Endodermal cell (in vitro differentiated cells): Measurements from ENCODE around the gene NSUN2. TPM values are rescaled to one million over a fixed set of nuclear protein-coding genes. Genes with fewer than 3 reads are reported as not detected.
A peak's percentile ranks its signal among the peaks of the same experiment; 100 is the strongest.

Experiments
- DNase-seq: peaks from one replicate; pipeline ENCODE4 v3.0.0-alpha.2; 2017
- H3K27ac ChIP-seq: 2 replicates; pipeline ENCODE4 v1.5.1; 2013; ENCODE audit warnings: mild to moderate bottlenecking, low read depth, low read length, moderate library complexity
- H3K27me3 ChIP-seq: 2 replicates; pipeline ENCODE4 v1.6.1; 2013; ENCODE audit warnings: mild to moderate bottlenecking, low read length, moderate library complexity; ENCODE audit not compliant: insufficient read depth, control insufficient read depth, poor library complexity, severe bottlenecking
- H3K36me3 ChIP-seq: 2 replicates; pipeline ENCODE4 v1.7.0; 2013; ENCODE audit warnings: mild to moderate bottlenecking, low read length, moderate library complexity; ENCODE audit not compliant: control insufficient read depth, insufficient read depth
- H3K4me1 ChIP-seq: one replicate; pipeline ENCODE4 v1.7.0; 2013; ENCODE audit warnings: low read length; ENCODE audit not compliant: control insufficient read depth, insufficient read depth
- H3K4me3 ChIP-seq: 2 replicates; pipeline ENCODE4 v1.5.1; 2013; ENCODE audit warnings: mild to moderate bottlenecking, low read length, moderate library complexity
- H3K9ac ChIP-seq: 2 replicates; pipeline ENCODE4 v1.6.1; 2013; ENCODE audit warnings: mild to moderate bottlenecking, low read length, moderate library complexity; ENCODE audit not compliant: poor library complexity, severe bottlenecking; ENCODE audit errors: extremely low read depth
- H3K9me3 ChIP-seq: 2 replicates; pipeline ENCODE4 v1.6.1; 2013; ENCODE audit warnings: mild to moderate bottlenecking, low read length, moderate library complexity; ENCODE audit not compliant: control insufficient read depth
- H3K27ac Mint-ChIP-seq: 2 replicates; pipeline ENCODE4 v1.8.0; 2020; ENCODE audit warnings: mixed read lengths
- H3K27me3 Mint-ChIP-seq: 2 replicates; pipeline ENCODE4 v1.8.0; 2021; ENCODE audit warnings: mild to moderate bottlenecking, mixed read lengths; ENCODE audit not compliant: insufficient read depth
- H3K36me3 Mint-ChIP-seq: 2 replicates; pipeline ENCODE4 v1.8.0; 2020; ENCODE audit warnings: low read depth, mixed read lengths
- H3K4me1 Mint-ChIP-seq: 2 replicates; pipeline ENCODE4 v1.8.0; 2020; ENCODE audit warnings: mixed read lengths
- H3K4me3 Mint-ChIP-seq: 2 replicates; pipeline ENCODE4 v1.8.0; 2020; ENCODE audit warnings: mild to moderate bottlenecking, moderate library complexity, mixed read lengths
- H3K9me3 Mint-ChIP-seq: 2 replicates; pipeline ENCODE4 v1.8.0; 2020; ENCODE audit warnings: mild to moderate bottlenecking, mixed read lengths
- WGBS, 2 experiments: methylation state at CpG; one replicate each; pipeline versions ENCODE4 v1.1.5 to v1.1.7; 2013; ENCODE audit warnings: missing lambda C conversion rate in 2 of 2, mixed read lengths in 1 of 2; ENCODE audit not compliant: insufficient coverage in 1 of 2, insufficient read length in 1 of 2; 5-methylcytosine and 5-hydroxymethylcytosine counted together
- total RNA-seq, 2 donors: library from RNA; stranded (reverse); fragmentation: NEBNext Ultra II Directional in 1 of 2; extraction: Animal tissue kit (Norgen Biotek cat#: 25700) in 1 of 2; gene quantifications; 2 replicates in 1 of 2; 3 replicates in 1 of 2; pipeline ENCODE4 v1.2.1, GENCODE V29; 2021
- TF ChIP-seq, protein P1 (sequence below): fragments of 200-600 bp; sonication (generic); conservative IDR thresholded peaks from 2 replicates; pipeline ENCODE4 v1.5.0; 2021; ENCODE audit warnings: antibody characterized with exemption, mild to moderate bottlenecking

Gene NSUN2
- total RNA-seq, 2 donors from 2014 or later, result 71.8 to 90.8 TPM

DNA sequence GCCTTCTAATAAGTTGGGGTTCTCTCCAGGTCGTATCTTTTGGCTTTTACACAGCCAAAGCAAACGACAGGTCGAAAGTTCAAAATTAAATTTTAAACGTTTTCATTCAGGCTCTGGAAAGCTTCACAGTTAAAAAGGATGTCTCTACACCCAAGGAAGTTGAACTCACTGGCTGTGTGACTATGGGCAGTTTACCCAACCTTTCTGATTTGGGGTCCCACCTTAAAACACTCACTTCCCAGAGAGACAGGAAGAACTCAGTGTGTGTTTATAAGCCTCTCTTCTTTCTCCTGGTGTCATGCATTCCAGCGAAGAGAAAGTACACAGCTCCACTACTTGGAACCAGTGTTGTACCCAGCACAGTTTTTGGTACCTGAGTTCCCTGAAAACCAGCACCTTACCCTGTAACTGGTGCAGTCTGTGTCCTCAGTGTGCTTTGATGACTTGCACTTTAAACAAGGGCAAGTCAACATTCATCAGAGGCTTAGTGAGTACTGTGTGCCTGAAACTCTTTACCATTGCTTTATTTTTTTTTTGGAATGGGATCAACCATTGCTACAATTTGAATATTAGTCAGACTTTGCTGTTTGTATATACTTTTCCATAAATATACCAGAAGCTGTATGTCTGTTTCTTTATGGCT lies 2.1 kb upstream of the NSUN2 start:
- H3K27me3 ChIP-seq, result no peaks in the 10 kb centered on the region
- H3K27me3 Mint-ChIP-seq, result peaks cover 17% of the 10 kb centered on the region
- no peak overlapping the region for H3K9ac ChIP-seq
- TF ChIP-seq, protein P1, sequence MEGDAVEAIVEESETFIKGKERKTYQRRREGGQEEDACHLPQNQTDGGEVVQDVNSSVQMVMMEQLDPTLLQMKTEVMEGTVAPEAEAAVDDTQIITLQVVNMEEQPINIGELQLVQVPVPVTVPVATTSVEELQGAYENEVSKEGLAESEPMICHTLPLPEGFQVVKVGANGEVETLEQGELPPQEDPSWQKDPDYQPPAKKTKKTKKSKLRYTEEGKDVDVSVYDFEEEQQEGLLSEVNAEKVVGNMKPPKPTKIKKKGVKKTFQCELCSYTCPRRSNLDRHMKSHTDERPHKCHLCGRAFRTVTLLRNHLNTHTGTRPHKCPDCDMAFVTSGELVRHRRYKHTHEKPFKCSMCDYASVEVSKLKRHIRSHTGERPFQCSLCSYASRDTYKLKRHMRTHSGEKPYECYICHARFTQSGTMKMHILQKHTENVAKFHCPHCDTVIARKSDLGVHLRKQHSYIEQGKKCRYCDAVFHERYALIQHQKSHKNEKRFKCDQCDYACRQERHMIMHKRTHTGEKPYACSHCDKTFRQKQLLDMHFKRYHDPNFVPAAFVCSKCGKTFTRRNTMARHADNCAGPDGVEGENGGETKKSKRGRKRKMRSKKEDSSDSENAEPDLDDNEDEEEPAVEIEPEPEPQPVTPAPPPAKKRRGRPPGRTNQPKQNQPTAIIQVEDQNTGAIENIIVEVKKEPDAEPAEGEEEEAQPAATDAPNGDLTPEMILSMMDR, result no peak
- H3K9me3 ChIP-seq, result no peaks in the 10 kb centered on the region
- H3K27ac Mint-ChIP-seq, result no peak overlapping the region
- peak overlapping the region; percentile 72 for H3K4me3 ChIP-seq
- peaks cover 17% of the 10 kb centered on the region for H3K36me3 Mint-ChIP-seq
- H3K27ac ChIP-seq, result no peak overlapping the region
- peaks cover 17% of the 10 kb centered on the region for H3K36me3 ChIP-seq
- WGBS, 2 experiments, result 62 to 66% methylated on average over 4 to 5 of the region's 5 CpGs
- no peak for DNase-seq
- peaks cover 7% of the 10 kb centered on the region for H3K4me1 ChIP-seq
- H3K9me3 Mint-ChIP-seq, result no peaks in the 10 kb centered on the region
- peaks cover 27% of the 10 kb centered on the region for H3K4me1 Mint-ChIP-seq
- peak overlapping the region; percentile 83 for H3K4me3 Mint-ChIP-seq

GRCh38 chr5:6634306-6634705 lies 1.5 kb upstream of the NSUN2 start:
- Mint-ChIP-seq H3K4me3 (peak overlapping the region; percentile 83), H3K27ac (no peak overlapping the region), H3K27me3 (peaks cover 16% of the 10 kb centered on the region), H3K9me3 (no peaks in the 10 kb centered on the region), H3K36me3 (peaks cover 23% of the 10 kb centered on the region), H3K4me1 (peaks cover 27% of the 10 kb centered on the region)
- H3K4me3 ChIP-seq, result peak overlapping the region; percentile 91
- H3K9ac ChIP-seq, result no peak overlapping the region
- TF ChIP-seq, protein P1, result no peak
- 8 to 12% methylated on average over 2 to 5 of the region's 6 CpGs for WGBS, 2 experiments
- peaks cover 23% of the 10 kb centered on the region for H3K36me3 ChIP-seq
- peak; percentile 54 for DNase-seq
- H3K9me3 ChIP-seq, result no peaks in the 10 kb centered on the region
- H3K4me1 ChIP-seq, result peaks cover 7% of the 10 kb centered on the region
- H3K27ac ChIP-seq, result no peak overlapping the region
- no peaks in the 10 kb centered on the region for H3K27me3 ChIP-seq

DNA sequence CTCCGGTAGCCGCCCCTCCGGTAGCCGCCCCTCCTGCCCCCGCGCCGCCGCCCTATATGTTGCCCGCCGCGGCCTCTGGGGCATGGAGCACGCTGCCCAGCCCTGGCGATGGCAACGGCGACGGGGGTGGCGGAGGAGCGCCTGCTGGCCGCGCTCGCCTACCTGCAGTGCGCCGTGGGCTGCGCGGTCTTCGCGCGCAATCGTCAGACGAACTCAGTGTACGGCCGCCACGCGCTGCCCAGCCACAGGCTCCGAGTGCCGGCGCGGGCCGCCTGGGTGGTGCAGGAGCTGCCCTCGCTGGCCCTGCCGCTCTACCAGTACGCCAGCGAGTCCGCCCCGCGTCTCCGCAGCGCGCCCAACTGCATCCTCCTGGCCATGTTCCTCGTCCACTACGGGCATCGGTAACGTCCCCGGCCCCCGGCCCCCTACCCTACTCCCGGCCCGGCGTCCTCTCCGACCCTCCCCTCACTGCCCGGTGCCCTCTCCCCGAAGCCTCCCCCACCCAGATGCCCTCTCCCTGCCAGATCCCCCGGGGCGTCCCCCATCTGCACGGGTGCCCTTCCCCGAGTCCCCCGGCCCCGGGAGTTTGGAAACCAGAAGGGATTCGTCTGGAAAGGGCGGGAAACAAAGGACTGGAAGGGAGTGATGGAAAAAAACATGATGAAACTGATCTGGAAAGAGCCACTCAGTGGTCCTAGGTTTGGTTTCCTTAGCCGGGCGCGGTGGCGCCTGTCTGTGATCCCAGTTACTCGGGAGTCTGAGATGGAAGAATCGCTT lies 813 bp upstream of the NSUN2 start:
- H3K9me3 ChIP-seq, result no peaks in the 10 kb centered on the region
- peaks cover 27% of the 10 kb centered on the region for H3K4me1 Mint-ChIP-seq
- H3K36me3 ChIP-seq, result peaks cover 30% of the 10 kb centered on the region
- peak overlapping the region; percentile 91 for H3K4me3 ChIP-seq
- peaks cover 29% of the 10 kb centered on the region for H3K36me3 Mint-ChIP-seq
- H3K9ac ChIP-seq, result peak overlapping the region; percentile 50
- H3K4me1 ChIP-seq, result peaks cover 7% of the 10 kb centered on the region
- TF ChIP-seq, protein P1, result no peak
- peaks cover 15% of the 10 kb centered on the region for H3K27me3 Mint-ChIP-seq
- H3K9me3 Mint-ChIP-seq, result no peaks in the 10 kb centered on the region
- peak overlapping the region; percentile 83 for H3K4me3 Mint-ChIP-seq
- H3K27ac ChIP-seq, result no peak overlapping the region
- no peaks in the 10 kb centered on the region for H3K27me3 ChIP-seq
- peak overlapping the region; percentile 55 for H3K27ac Mint-ChIP-seq
- peak; percentile 83 for DNase-seq
- WGBS, 2 experiments, result 0% methylated on average over 16 to 75 of the region's 75 CpGs
